Hepatic stellate cell (primary cell): ENCODE results near the gene HMX2.

Experiments used
- DNase-seq: peaks from one replicate; pipeline ENCODE4 v3.0.0; 2011; ENCODE audit warnings: low spot score

Gene HMX2

GRCh38 chr10:123194056-123194455, 46.1 kb downstream of the HMX2 start:
- no peak for DNase-seq
